Measurements from ENCODE around the gene SOX5. TPM values are rescaled to one million over a fixed set of nuclear protein-coding genes. Genes with fewer than 3 reads are reported as not detected.

SOX5 gene
- polyA plus RNA-seq, 1 of the 3 experiments (the other 2 are of a cell fraction) = 0.21 TPM

GRCh38 chr12:23528316-23528715 lies 421.2 kb downstream of the SOX5 start:
- H3K9me3 ChIP-seq = peaks cover 6% of the 10 kb centered on the region; the same call in 1 of the 2 replicates
- H3F3A ChIP-seq (replicated peaks; ENCODE audit: insufficient read depth) = no peaks in the 10 kb centered on the region
- POLR2A ChIA-PET = no interaction called here
- WGBS (ENCODE audit: low lambda C conversion rate) = 60% methylated on average over 1 of the region's 1 CpG
- TF ChIP-seq NFIC (IDR thresholded peaks at IDR 0.05; ENCODE audit: borderline replicate concordance) = no peak
- TF ChIP-seq RCOR1 (IDR thresholded peaks at IDR 0.05; ENCODE audit: low read length) = no peak
- no peak for TF ChIP-seq GATA2 (CRISPR knock-in tag; IDR thresholded peaks at IDR 0.05)
- no peak for TF ChIP-seq TAF1 (IDR thresholded peaks at IDR 0.05; ENCODE audit: borderline replicate concordance, low read depth, low read length)
- no peak for TF ChIP-seq SMC3 (IDR thresholded peaks at IDR 0.05; ENCODE audit: low read depth, low read length)
- TF ChIP-seq EZH2phosphoT487 (IDR thresholded peaks at IDR 0.05; ENCODE audit: borderline replicate concordance, low read depth) = no peak
- H3K27me3 ChIP-seq (ENCODE audit: insufficient read depth) = no peaks in the 10 kb centered on the region
- no peaks in the 10 kb centered on the region; the same call in 1 of the 2 replicates for H3K9me2 ChIP-seq
- no peak for DNase-seq
- H3K36me3 ChIP-seq (replicated peaks in 1 of 2; ENCODE audit: control insufficient read depth in 1 of 2, insufficient read depth in 2 of 2, low read length in 1 of 2) = no peaks in the 10 kb centered on the region
- no peak overlapping the region for H3K4me3 ChIP-seq (ENCODE audit: low read depth in 2 of 2, low read length in 1 of 2)
- H3K79me2 ChIP-seq (ENCODE audit: insufficient read depth) = no peaks in the 10 kb centered on the region
- no peaks in the 10 kb centered on the region for H3K4me1 ChIP-seq (ENCODE audit: control insufficient read depth in 1 of 2, insufficient read depth in 2 of 2, low read depth in 1 of 2, low read length in 1 of 2)
- no peak overlapping the region for H2AFZ ChIP-seq (ENCODE audit: low read depth)
- H3K27ac ChIP-seq (ENCODE audit: low read depth in 2 of 2, low read length in 1 of 2) = no peak overlapping the region
- no peak overlapping the region for H3K9ac ChIP-seq
- CTCF ChIA-PET = no interaction called here
- H4K20me1 ChIP-seq (ENCODE audit: insufficient read depth) = no peaks in the 10 kb centered on the region
- no peak overlapping the region for H3K4me2 ChIP-seq

DNA sequence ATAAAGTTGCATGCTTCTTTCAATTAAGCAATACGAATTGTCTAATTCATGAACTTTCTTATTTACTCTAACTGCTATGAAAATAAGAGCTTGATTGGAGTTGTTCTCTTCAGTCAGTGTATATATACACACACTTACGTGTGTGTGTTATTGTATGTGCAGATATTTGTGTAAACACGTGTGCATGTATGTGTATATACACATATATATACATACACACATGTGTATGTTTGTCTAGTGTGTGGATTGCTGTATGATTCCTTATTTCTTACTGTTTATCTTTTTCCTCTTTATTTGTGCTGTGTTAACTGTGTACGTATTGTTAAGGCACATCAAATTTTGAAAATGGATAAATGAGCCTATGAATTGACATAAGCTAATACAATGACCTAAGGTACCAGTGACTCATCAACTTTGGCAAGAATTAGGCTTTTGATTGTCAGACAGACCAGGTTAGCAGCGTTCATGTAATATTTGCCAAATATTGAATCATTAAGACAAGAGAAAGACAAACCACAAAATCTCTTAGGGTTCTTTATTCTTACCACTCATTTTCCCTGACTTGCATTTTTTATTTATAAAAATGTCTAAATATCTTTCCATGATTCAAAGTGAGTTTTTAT lies 423.9 kb downstream of the SOX5 start:
- no peak overlapping the region for H3K4me2 ChIP-seq
- WGBS (ENCODE audit: low lambda C conversion rate) = 35% methylated on average over 5 of the region's 5 CpGs
- no peak for DNase-seq
- TF ChIP-seq RCOR1 (IDR thresholded peaks at IDR 0.05; ENCODE audit: low read length) = no peak
- no peak for TF ChIP-seq EP300 (IDR thresholded peaks at IDR 0.05; ENCODE audit: borderline replicate concordance in 1 of 2, low read depth in 1 of 2, low read length in 1 of 2)
- TF ChIP-seq MAX (IDR thresholded peaks at IDR 0.05; ENCODE audit: low read depth) = no peak
- no peak for TF ChIP-seq NRF1 (IDR thresholded peaks at IDR 0.05; ENCODE audit: low read depth, low read length)
- TF ChIP-seq RXRA (IDR thresholded peaks at IDR 0.05; ENCODE audit: borderline replicate concordance, low read depth) = no peak
- TF ChIP-seq CHD2 (IDR thresholded peaks at IDR 0.05; ENCODE audit: low read length, partially characterized antibody) = no peak
- no peak for TF ChIP-seq FOXM1 (IDR thresholded peaks at IDR 0.05; ENCODE audit: low read depth)
- no peak for TF ChIP-seq ELF1 (IDR thresholded peaks at IDR 0.05)
- no peak for TF ChIP-seq SMC3 (IDR thresholded peaks at IDR 0.05; ENCODE audit: low read depth, low read length)
- TF ChIP-seq GATA2 (CRISPR knock-in tag; IDR thresholded peaks at IDR 0.05) = no peak
- no peak for TF ChIP-seq TEAD4 (IDR thresholded peaks at IDR 0.05; ENCODE audit: borderline replicate concordance, insufficient read depth)
- H4K20me1 ChIP-seq (ENCODE audit: insufficient read depth) = no peaks in the 10 kb centered on the region
- no peak overlapping the region for H3K27ac ChIP-seq (ENCODE audit: low read depth in 2 of 2, low read length in 1 of 2)
- peaks cover 9% of the 10 kb centered on the region; the same call in 1 of the 2 replicates for H3K9me3 ChIP-seq
- no peak overlapping the region for H2AFZ ChIP-seq (ENCODE audit: low read depth)
- H3F3A ChIP-seq (replicated peaks; ENCODE audit: insufficient read depth) = no peaks in the 10 kb centered on the region
- H3K9ac ChIP-seq = no peak overlapping the region
- H3K9me2 ChIP-seq = no peaks in the 10 kb centered on the region; the same call in 1 of the 2 replicates
- CTCF ChIA-PET = interaction anchor here (1.0 kb wide), 1 partner anchor 10 kb away, joined by 3 read pairs; no protein-coding TSS in a partner anchor
- H3K79me2 ChIP-seq (ENCODE audit: insufficient read depth) = no peaks in the 10 kb centered on the region
- H3K27me3 ChIP-seq (ENCODE audit: insufficient read depth) = no peaks in the 10 kb centered on the region
- H3K4me1 ChIP-seq (ENCODE audit: control insufficient read depth in 1 of 2, insufficient read depth in 2 of 2, low read depth in 1 of 2, low read length in 1 of 2) = no peaks in the 10 kb centered on the region
- no peak overlapping the region for H3K4me3 ChIP-seq (ENCODE audit: low read depth in 2 of 2, low read length in 1 of 2)
- POLR2A ChIA-PET = no interaction called here
- H3K36me3 ChIP-seq (replicated peaks in 1 of 2; ENCODE audit: control insufficient read depth in 1 of 2, insufficient read depth in 2 of 2, low read length in 1 of 2) = no peaks in the 10 kb centered on the region

All from SK-N-SH (cell line).